ENCODE results near the gene PTPRM.

The PTPRM gene

GRCh38 chr18:7879717-7880116 is 312.6 kb downstream of the PTPRM start:
- no peak overlapping the region for H3K9ac ChIP-seq (ENCODE audit: low read length)
- no peaks in the 10 kb centered on the region for H3K36me3 ChIP-seq (ENCODE audit: low read length)
- no peak overlapping the region for H3K27ac ChIP-seq (ENCODE audit: low read depth, low read length)
- H2AFZ ChIP-seq (ENCODE audit: low read depth, low read length, severe bottlenecking), result no peak overlapping the region
- H4K20me1 ChIP-seq (ENCODE audit: low read depth, low read length), result no peaks in the 10 kb centered on the region
- H3K9me2 ChIP-seq (replicated peaks; ENCODE audit: insufficient read depth, low read length), result no peaks in the 10 kb centered on the region
- no peaks in the 10 kb centered on the region for H3F3A ChIP-seq (ENCODE audit: insufficient read depth)
- TF ChIP-seq CTCF (IDR thresholded peaks at IDR 0.05; ENCODE audit: insufficient read depth, low read length, poor library complexity, severe bottlenecking), result no peak
- TF ChIP-seq EZH2phosphoT487 (conservative IDR thresholded peaks at IDR 0.05; ENCODE audit: low read length), result no peak
- no peaks in the 10 kb centered on the region for H3K27me3 ChIP-seq (ENCODE audit: low read length)
- no peaks in the 10 kb centered on the region for H3K79me2 ChIP-seq (ENCODE audit: insufficient read depth, low read length)
- H3K4me3 ChIP-seq (ENCODE audit: insufficient read depth, low read length, poor library complexity, severe bottlenecking), result no peak overlapping the region
- H3K4me2 ChIP-seq (ENCODE audit: low read depth, low read length, poor library complexity, severe bottlenecking), result no peak overlapping the region
- no peaks in the 10 kb centered on the region for H3K9me3 ChIP-seq (ENCODE audit: insufficient read depth, low read length)

GRCh38 chr18:7885865-7886264 is 318.7 kb downstream of the PTPRM start:
- Histone ChIP-seq H3K9me2 (replicated peaks; ENCODE audit: insufficient read depth, low read length) (no peaks in the 10 kb centered on the region), H3K4me3 (ENCODE audit: insufficient read depth, low read length, poor library complexity, severe bottlenecking) (no peak overlapping the region), H2AFZ (ENCODE audit: low read depth, low read length, severe bottlenecking) (no peak overlapping the region), H4K20me1 (ENCODE audit: low read depth, low read length) (no peaks in the 10 kb centered on the region), H3K27me3 (ENCODE audit: low read length) (no peaks in the 10 kb centered on the region), H3K9me3 (ENCODE audit: insufficient read depth, low read length) (no peaks in the 10 kb centered on the region), H3K9ac (ENCODE audit: low read length) (no peak overlapping the region), H3K79me2 (ENCODE audit: insufficient read depth, low read length) (no peaks in the 10 kb centered on the region), H3K4me2 (ENCODE audit: low read depth, low read length, poor library complexity, severe bottlenecking) (no peak overlapping the region), H3K36me3 (ENCODE audit: low read length) (no peaks in the 10 kb centered on the region), H3K27ac (ENCODE audit: low read depth, low read length) (no peak overlapping the region), H3F3A (ENCODE audit: insufficient read depth) (no peaks in the 10 kb centered on the region)
- no peak for TF ChIP-seq CTCF (IDR thresholded peaks at IDR 0.05; ENCODE audit: insufficient read depth, low read length, poor library complexity, severe bottlenecking)
- TF ChIP-seq EZH2phosphoT487 (conservative IDR thresholded peaks at IDR 0.05; ENCODE audit: low read length), result no peak

- H3K4me2 ChIP-seq (ENCODE audit: low read depth, low read length, poor library complexity, severe bottlenecking), result no peak overlapping the region
- no peak overlapping the region for H3K4me3 ChIP-seq (ENCODE audit: insufficient read depth, low read length, poor library complexity, severe bottlenecking)
- H3K27ac ChIP-seq (ENCODE audit: low read depth, low read length), result no peak overlapping the region
- no peak for TF ChIP-seq CTCF (IDR thresholded peaks at IDR 0.05; ENCODE audit: insufficient read depth, low read length, poor library complexity, severe bottlenecking)
- no peak for TF ChIP-seq EZH2phosphoT487 (conservative IDR thresholded peaks at IDR 0.05; ENCODE audit: low read length)
- H3K9me2 ChIP-seq (replicated peaks; ENCODE audit: insufficient read depth, low read length), result no peaks in the 10 kb centered on the region
- no peaks in the 10 kb centered on the region for H3K79me2 ChIP-seq (ENCODE audit: insufficient read depth, low read length)
- H3K9me3 ChIP-seq (ENCODE audit: insufficient read depth, low read length), result no peaks in the 10 kb centered on the region
- H2AFZ ChIP-seq (ENCODE audit: low read depth, low read length, severe bottlenecking), result no peak overlapping the region
- H3K36me3 ChIP-seq (ENCODE audit: low read length), result no peaks in the 10 kb centered on the region
- H3K27me3 ChIP-seq (ENCODE audit: low read length), result no peaks in the 10 kb centered on the region
- no peaks in the 10 kb centered on the region for H4K20me1 ChIP-seq (ENCODE audit: low read depth, low read length)
- H3F3A ChIP-seq (ENCODE audit: insufficient read depth), result no peaks in the 10 kb centered on the region
- no peak overlapping the region for H3K9ac ChIP-seq (ENCODE audit: low read length)
Observed at GRCh38 chr18:7886436-7886835, 319.3 kb downstream of the PTPRM start.

Measured in SU-DHL-6 (cell line).